ENCODE data around the gene FOXP4.

Gene FOXP4

GRCh38 chr6:41625442-41625841 lies 79.3 kb downstream of the FOXP4 start:
- H3K4me3 ChIP-seq (ENCODE audit: low read length): no peak overlapping the region
- no peak for TF ChIP-seq CTCF (conservative IDR thresholded peaks at IDR 0.05; ENCODE audit: low read length)
- no peak for DNase-seq (ENCODE audit: low read depth)

GRCh38 chr6:41626022-41626421 lies 79.8 kb downstream of the FOXP4 start:
- no peak for TF ChIP-seq CTCF (conservative IDR thresholded peaks at IDR 0.05; ENCODE audit: low read length)
- no peak overlapping the region for H3K4me3 ChIP-seq (ENCODE audit: low read length)
- no peak for DNase-seq (ENCODE audit: low read depth)

- no peak for TF ChIP-seq CTCF (conservative IDR thresholded peaks at IDR 0.05; ENCODE audit: low read length)
Measured at GRCh38 chr6:41626917-41627316, 80.7 kb downstream of the FOXP4 start.

GRCh38 chr6:41629128-41629527 lies 82.9 kb downstream of the FOXP4 start:
- H3K4me3 ChIP-seq (ENCODE audit: low read length): no peak overlapping the region
- TF ChIP-seq CTCF (conservative IDR thresholded peaks at IDR 0.05; ENCODE audit: low read length): no peak
- DNase-seq (ENCODE audit: low read depth): no peak

More at GRCh38 chr6:41626917-41627316, 80.7 kb downstream of the FOXP4 start:
- no peak overlapping the region for H3K4me3 ChIP-seq (ENCODE audit: low read length)
- DNase-seq (ENCODE audit: low read depth): no peak

GRCh38 chr6:41630069-41630468 lies 83.9 kb downstream of the FOXP4 start:
- DNase-seq (ENCODE audit: low read depth): no peak
- H3K4me3 ChIP-seq (ENCODE audit: low read length): no peak overlapping the region
- no peak for TF ChIP-seq CTCF (conservative IDR thresholded peaks at IDR 0.05; ENCODE audit: low read length)

- H3K4me3 ChIP-seq (ENCODE audit: low read length): no peak overlapping the region
- no peak for TF ChIP-seq CTCF (conservative IDR thresholded peaks at IDR 0.05; ENCODE audit: low read length)
- no peak for DNase-seq (ENCODE audit: low read depth)
Measured at GRCh38 chr6:41630946-41631345, 84.8 kb downstream of the FOXP4 start.

GRCh38 chr6:41633056-41633634 lies 87.0 kb downstream of the FOXP4 start:
- H3K4me3 ChIP-seq (ENCODE audit: low read length): no peak overlapping the region
- no peak for DNase-seq (ENCODE audit: low read depth)
- no peak for TF ChIP-seq CTCF (conservative IDR thresholded peaks at IDR 0.05; ENCODE audit: low read length)

All from AG10803 (cell line).